Measurements from ENCODE around the gene RRAS2.
A peak's percentile ranks its signal among the peaks of the same experiment; 100 is the strongest.
"Not testable (repeated sequence)": the region's sequence is repeated elsewhere in the genome, so short reads cannot be mapped to it uniquely, and the experiment has no call there.

RRAS2 gene

GRCh38 chr11:14371249-14371648 lies 12.3 kb upstream of the RRAS2 start:
- no peak for DNase-seq (ENCODE audit: low read depth)

- no peak for DNase-seq (ENCODE audit: low read depth)
Observed at GRCh38 chr11:14370496-14370895, 11.5 kb upstream of the RRAS2 start.

GRCh38 chr11:14369598-14369997 lies 10.6 kb upstream of the RRAS2 start:
- no peak for DNase-seq (ENCODE audit: low read depth)

GRCh38 chr11:14366936-14367335 lies 8.0 kb upstream of the RRAS2 start:
- no peak for DNase-seq (ENCODE audit: low read depth)

- no peak for DNase-seq (ENCODE audit: low read depth)
Observed at GRCh38 chr11:14364322-14364721, 5.3 kb upstream of the RRAS2 start.

- DNase-seq (ENCODE audit: low read depth), result no peak
Observed at GRCh38 chr11:14362611-14363010, 3.6 kb upstream of the RRAS2 start.

- DNase-seq (ENCODE audit: low read depth), result no peak
Observed at GRCh38 chr11:14361951-14362350, 3.0 kb upstream of the RRAS2 start.

- DNase-seq (ENCODE audit: low read depth), result no peak
Observed at GRCh38 chr11:14360976-14361375, 2.0 kb upstream of the RRAS2 start.

- no peak for DNase-seq (ENCODE audit: low read depth)
Observed at GRCh38 chr11:14359501-14360031, 583 bp upstream of the RRAS2 start.

GRCh38 chr11:14357881-14358728 lies 878 bp downstream of the RRAS2 start:
- DNase-seq (ENCODE audit: low read depth), result no peak

GRCh38 chr11:14356342-14356741 lies 2.6 kb downstream of the RRAS2 start:
- DNase-seq (ENCODE audit: low read depth), result no peak

GRCh38 chr11:14354604-14355003 lies 4.4 kb downstream of the RRAS2 start:
- not testable (repeated sequence) for DNase-seq (ENCODE audit: low read depth)

GRCh38 chr11:14350716-14351238 lies 8.2 kb downstream of the RRAS2 start:
- no peak for DNase-seq (ENCODE audit: low read depth)

GRCh38 chr11:14350215-14350614 lies 8.8 kb downstream of the RRAS2 start:
- no peak for DNase-seq (ENCODE audit: low read depth)

- DNase-seq (ENCODE audit: low read depth), result no peak
Observed at GRCh38 chr11:14347991-14348390, 11.0 kb downstream of the RRAS2 start.

- no peak for DNase-seq (ENCODE audit: low read depth)
Observed at GRCh38 chr11:14347494-14347893, 11.5 kb downstream of the RRAS2 start.

GRCh38 chr11:14346303-14346955 lies 12.6 kb downstream of the RRAS2 start:
- no peak for DNase-seq (ENCODE audit: low read depth)

GRCh38 chr11:14345668-14346067 lies 13.3 kb downstream of the RRAS2 start:
- DNase-seq (ENCODE audit: low read depth), result no peak

- DNase-seq (ENCODE audit: low read depth), result not testable (repeated sequence)
Observed at GRCh38 chr11:14345016-14345415, 14.0 kb downstream of the RRAS2 start.

GRCh38 chr11:14342906-14343305 lies 16.1 kb downstream of the RRAS2 start:
- peak; percentile 63 for DNase-seq (ENCODE audit: low read depth)

GRCh38 chr11:14341968-14342367 lies 17.0 kb downstream of the RRAS2 start:
- DNase-seq (ENCODE audit: low read depth), result no peak

GRCh38 chr11:14340721-14341120 lies 18.3 kb downstream of the RRAS2 start:
- DNase-seq (ENCODE audit: low read depth), result no peak

GRCh38 chr11:14339356-14339755 lies 19.6 kb downstream of the RRAS2 start:
- no peak for DNase-seq (ENCODE audit: low read depth)
